ENCODE results near the gene NRSN1. TPM values are rescaled to one million over a fixed set of nuclear protein-coding genes. Genes with fewer than 3 reads are reported as not detected.

NRSN1 gene
- total and polyA plus RNA-seq, 2 of the 13 experiments (the other 11 are each of a cell fraction or from before 2014, with no cell fraction given), result not detected

- TF ChIP-seq MLXIP (CRISPR knock-in tag; IDR thresholded peaks at IDR 0.05; ENCODE audit: borderline replicate concordance) (no peak), ZSCAN31 (CRISPR knock-in tag; IDR thresholded peaks at IDR 0.05; ENCODE audit: low read depth) (no peak)
These were observed 32.6 kb upstream of the NRSN1 start (continued) for GRCh38 chr6:24093381-24093780.

GRCh38 chr6:24099181-24099580 is 26.8 kb upstream of the NRSN1 start:
- no peak for DNase-seq (ENCODE audit: low spot score)
- Histone ChIP-seq H3K4me3 (replicated peaks in 1 of 3; ENCODE audit: insufficient read depth in 1 of 3, low read depth in 2 of 3, low read length in 3 of 3) (no peak overlapping the region), H3K27me3 (ENCODE audit: control insufficient read depth in 1 of 2, insufficient read depth in 2 of 2, low read length in 2 of 2) (no peaks in the 10 kb centered on the region), H3K4me2 (ENCODE audit: low read depth, low read length) (no peak overlapping the region), H3K9me3 (ENCODE audit: low read length) (no peaks in the 10 kb centered on the region), H3K4me1 (ENCODE audit: insufficient read depth, low read length) (no peaks in the 10 kb centered on the region), H2AFZ (ENCODE audit: low read length) (no peak overlapping the region), H3K27ac (ENCODE audit: extremely low read length, insufficient read depth, low read length) (no peak overlapping the region), H3K79me2 (ENCODE audit: insufficient read depth, low read length) (no peaks in the 10 kb centered on the region), H4K20me1 (ENCODE audit: insufficient read depth, low read length) (no peaks in the 10 kb centered on the region), H3K9ac (ENCODE audit: insufficient read depth, low read depth, low read length) (no peak overlapping the region), H3K36me3 (replicated peaks in 1 of 2; ENCODE audit: control insufficient read depth in 1 of 2, insufficient read depth in 2 of 2, low read length in 2 of 2) (no peaks in the 10 kb centered on the region)
- CTCF ChIA-PET (ENCODE audit: low intra/inter-chr PET ratio, low total read pairs), result no interaction called here
- 50% methylated on average over 2 of the region's 2 CpGs for WGBS (ENCODE audit: low lambda C conversion rate)
- POLR2A ChIA-PET, result no interaction called here
- in situ Hi-C loops (cut with HindIII; ENCODE audit: extremely low pct_ligation_motif_present, low pct_unique_long_range_greater_than_20kb) (no loop called here), intact Hi-C loops (cut with micrococcal nuclease; ENCODE audit: unreplicated experiment) (no loop called here)
- ATAC-seq, result no peak
- BruUV-seq (replicated peaks), result no TSS peak
- no peak for FAIRE-seq
- TF ChIP-seq HOXA9 (CRISPR knock-in tag; IDR thresholded peaks at IDR 0.05; ENCODE audit: borderline replicate concordance) (no peak), ZBTB44 (CRISPR knock-in tag; IDR thresholded peaks at IDR 0.05) (no peak), KDM6A (CRISPR knock-in tag; IDR thresholded peaks at IDR 0.05; ENCODE audit: low read depth) (no peak), TRIM22 (IDR thresholded peaks at IDR 0.05) (no peak), ZSCAN12 (CRISPR knock-in tag; IDR thresholded peaks at IDR 0.05) (no peak), DNMT1 (CRISPR knock-in tag; IDR thresholded peaks at IDR 0.05) (no peak)
- TF ChIP-seq, protein P1, sequence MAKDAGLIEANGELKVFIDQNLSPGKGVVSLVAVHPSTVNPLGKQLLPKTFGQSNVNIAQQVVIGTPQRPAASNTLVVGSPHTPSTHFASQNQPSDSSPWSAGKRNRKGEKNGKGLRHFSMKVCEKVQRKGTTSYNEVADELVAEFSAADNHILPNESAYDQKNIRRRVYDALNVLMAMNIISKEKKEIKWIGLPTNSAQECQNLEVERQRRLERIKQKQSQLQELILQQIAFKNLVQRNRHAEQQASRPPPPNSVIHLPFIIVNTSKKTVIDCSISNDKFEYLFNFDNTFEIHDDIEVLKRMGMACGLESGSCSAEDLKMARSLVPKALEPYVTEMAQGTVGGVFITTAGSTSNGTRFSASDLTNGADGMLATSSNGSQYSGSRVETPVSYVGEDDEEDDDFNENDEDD (CRISPR knock-in tag; IDR thresholded peaks at IDR 0.05; ENCODE audit: borderline replicate concordance), result no peak
- TF ChIP-seq, protein P2, sequence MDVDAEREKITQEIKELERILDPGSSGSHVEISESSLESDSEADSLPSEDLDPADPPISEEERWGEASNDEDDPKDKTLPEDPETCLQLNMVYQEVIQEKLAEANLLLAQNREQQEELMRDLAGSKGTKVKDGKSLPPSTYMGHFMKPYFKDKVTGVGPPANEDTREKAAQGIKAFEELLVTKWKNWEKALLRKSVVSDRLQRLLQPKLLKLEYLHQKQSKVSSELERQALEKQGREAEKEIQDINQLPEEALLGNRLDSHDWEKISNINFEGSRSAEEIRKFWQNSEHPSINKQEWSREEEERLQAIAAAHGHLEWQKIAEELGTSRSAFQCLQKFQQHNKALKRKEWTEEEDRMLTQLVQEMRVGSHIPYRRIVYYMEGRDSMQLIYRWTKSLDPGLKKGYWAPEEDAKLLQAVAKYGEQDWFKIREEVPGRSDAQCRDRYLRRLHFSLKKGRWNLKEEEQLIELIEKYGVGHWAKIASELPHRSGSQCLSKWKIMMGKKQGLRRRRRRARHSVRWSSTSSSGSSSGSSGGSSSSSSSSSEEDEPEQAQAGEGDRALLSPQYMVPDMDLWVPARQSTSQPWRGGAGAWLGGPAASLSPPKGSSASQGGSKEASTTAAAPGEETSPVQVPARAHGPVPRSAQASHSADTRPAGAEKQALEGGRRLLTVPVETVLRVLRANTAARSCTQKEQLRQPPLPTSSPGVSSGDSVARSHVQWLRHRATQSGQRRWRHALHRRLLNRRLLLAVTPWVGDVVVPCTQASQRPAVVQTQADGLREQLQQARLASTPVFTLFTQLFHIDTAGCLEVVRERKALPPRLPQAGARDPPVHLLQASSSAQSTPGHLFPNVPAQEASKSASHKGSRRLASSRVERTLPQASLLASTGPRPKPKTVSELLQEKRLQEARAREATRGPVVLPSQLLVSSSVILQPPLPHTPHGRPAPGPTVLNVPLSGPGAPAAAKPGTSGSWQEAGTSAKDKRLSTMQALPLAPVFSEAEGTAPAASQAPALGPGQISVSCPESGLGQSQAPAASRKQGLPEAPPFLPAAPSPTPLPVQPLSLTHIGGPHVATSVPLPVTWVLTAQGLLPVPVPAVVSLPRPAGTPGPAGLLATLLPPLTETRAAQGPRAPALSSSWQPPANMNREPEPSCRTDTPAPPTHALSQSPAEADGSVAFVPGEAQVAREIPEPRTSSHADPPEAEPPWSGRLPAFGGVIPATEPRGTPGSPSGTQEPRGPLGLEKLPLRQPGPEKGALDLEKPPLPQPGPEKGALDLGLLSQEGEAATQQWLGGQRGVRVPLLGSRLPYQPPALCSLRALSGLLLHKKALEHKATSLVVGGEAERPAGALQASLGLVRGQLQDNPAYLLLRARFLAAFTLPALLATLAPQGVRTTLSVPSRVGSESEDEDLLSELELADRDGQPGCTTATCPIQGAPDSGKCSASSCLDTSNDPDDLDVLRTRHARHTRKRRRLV (CRISPR knock-in tag; IDR thresholded peaks at IDR 0.05), result no peak
